OCI-LY7 (cell line): ENCODE data around the gene SYT2. TPM values are rescaled to one million over a fixed set of nuclear protein-coding genes. Genes with fewer than 3 reads are reported as not detected.

Source experiments
- BruUV-seq: library from RNA; stranded (reverse); fragments of 400-500 nt; replicated peaks from 2 replicates; lab custom pipeline; 2021; lab: Mats Ljungman, UMichigan
- CTCF ChIA-PET: fragments of 300-600 bp; sonication (Branson Sonifier 250); formaldehyde crosslinking; loops from one replicate; lab custom pipeline; 2022; ENCODE audit warnings: antibody characterized with exemption; ENCODE audit not compliant: unreplicated experiment; lab: Charles Lee
- POLR2A ChIA-PET: fragments of 300-600 bp; sonication (Branson Sonifier 250); formaldehyde crosslinking; loops from one replicate; lab custom pipeline; 2022; ENCODE audit warnings: antibody characterized with exemption; lab: Charles Lee
- DNase-seq: peaks from one replicate; pipeline ENCODE4 v3.0.0-alpha.2; 2015; ENCODE audit warnings: low spot score
- H2AFZ ChIP-seq: fragments of 200-600 bp; sonication (generic), shearing (Covaris generic); 2 replicates; pipeline ENCODE4 v1.6.1; 2014; ENCODE audit warnings: mild to moderate bottlenecking, antibody characterized with exemption, low read length, moderate library complexity
- H3K27ac ChIP-seq: fragments of 200-600 bp; sonication (generic); 2 replicates; pipeline ENCODE4 v1.5.1; 2014; ENCODE audit warnings: mixed run types, low read depth, mild to moderate bottlenecking, moderate library complexity, low read length, inconsistent platforms; ENCODE audit not compliant: poor library complexity, severe bottlenecking
- H3K36me3 ChIP-seq: fragments of 200-600 bp; sonication (generic); 2 replicates; pipeline ENCODE4 v1.6.1; 2014; ENCODE audit warnings: mild to moderate bottlenecking, antibody characterized with exemption, low read length, moderate library complexity, mixed read lengths; ENCODE audit not compliant: insufficient read depth
- H3K4me1 ChIP-seq: fragments of 200-600 bp; sonication (generic); 2 replicates; pipeline ENCODE4 v1.5.1; 2014; ENCODE audit warnings: mild to moderate bottlenecking, low read length; ENCODE audit not compliant: insufficient read depth, poor library complexity, severe bottlenecking
- H3K4me2 ChIP-seq: fragments of 200-600 bp; sonication (generic); 2 replicates; pipeline ENCODE4 v1.6.1; 2014; ENCODE audit warnings: mild to moderate bottlenecking, low read length
- H3K4me3 ChIP-seq: fragments of 200-600 bp; sonication (generic); 2 replicates; pipeline ENCODE4 v1.5.1; 2014; ENCODE audit warnings: mild to moderate bottlenecking, low read depth, low read length; ENCODE audit not compliant: poor library complexity, severe bottlenecking
- H3K79me2 ChIP-seq: fragments of 200-600 bp; sonication (generic); 2 replicates; pipeline ENCODE4 v1.6.1; 2016; ENCODE audit warnings: low read depth, mild to moderate bottlenecking, low read length, moderate library complexity, mixed read lengths; ENCODE audit not compliant: insufficient read depth
- H3K9me2 ChIP-seq: fragments of 200-600 bp; sonication (generic); 2 replicates; pipeline ENCODE4 v1.6.1; 2016; ENCODE audit warnings: mild to moderate bottlenecking, low read length, mixed read lengths; ENCODE audit not compliant: insufficient read depth
- H3K9me3 ChIP-seq: fragments of 200-600 bp; sonication (generic); 2 replicates; pipeline ENCODE4 v1.6.1; 2014; ENCODE audit warnings: mild to moderate bottlenecking, mixed run types, low read length, mixed read lengths
- H4K20me1 ChIP-seq: fragments of 200-600 bp; sonication (generic); 2 replicates; pipeline ENCODE4 v1.6.1; 2014; ENCODE audit warnings: mild to moderate bottlenecking, antibody characterized with exemption, low read length, moderate library complexity, mixed read lengths; ENCODE audit not compliant: insufficient read depth
- CTCF ChIP-seq: fragments of 200-600 bp; sonication (generic); conservative IDR thresholded peaks from 2 replicates; pipeline ENCODE4 v1.5.1; 2014; ENCODE audit warnings: mild to moderate bottlenecking, antibody characterized with exemption, low read length, moderate library complexity, mixed read lengths
- EZH2phosphoT487 ChIP-seq: fragments of 200-600 bp; sonication (generic); IDR thresholded peaks from 2 replicates; pipeline ENCODE4 v1.6.1; 2018; ENCODE audit warnings: low read depth, borderline replicate concordance, mild to moderate bottlenecking, mixed run types, antibody characterized with exemption, low read length, moderate library complexity, mixed read lengths
- intact Hi-C: fragments of 100-400 bp; cut with micrococcal nuclease; formaldehyde crosslinking; loops from one replicate; pipeline ENCODE4 v1.10.0; 2022; ENCODE audit not compliant: unreplicated experiment
- total RNA-seq, 2 experiments: library from RNA; depleted of rRNA in 1 of 2; stranded (reverse); fragments of >200 nt in 1 of 2; shearing (Covaris generic) in 1 of 2; gene quantifications; 2 replicates each; pipeline ENCODE4 v1.2.3, GENCODE V29; 2014 to 2022

The SYT2 gene
- total RNA-seq, 2 experiments from 2014 or later = not detected

GRCh38 chr1:202681736-202682420, 28.4 kb downstream of the SYT2 start:
- no peaks in the 10 kb centered on the region for H3K36me3 ChIP-seq
- H3K4me2 ChIP-seq = no peak overlapping the region
- H3K4me1 ChIP-seq = no peaks in the 10 kb centered on the region
- no peaks in the 10 kb centered on the region for H4K20me1 ChIP-seq
- intact Hi-C loops = no loop called here
- H3K27ac ChIP-seq = no peak overlapping the region
- ChIA-PET CTCF (no interaction called here), POLR2A (interaction anchor here (0.7 kb wide), 1 partner anchor 332 kb away, joined by 3 read pairs; no protein-coding TSS in a partner anchor)
- no peaks in the 10 kb centered on the region for H3K79me2 ChIP-seq
- no peak overlapping the region for H3K4me3 ChIP-seq
- DNase-seq = no peak
- H2AFZ ChIP-seq = no peak overlapping the region
- BruUV-seq = no TSS peak
- H3K9me2 ChIP-seq = no peaks in the 10 kb centered on the region
- H3K9me3 ChIP-seq = no peaks in the 10 kb centered on the region
- no peak for TF ChIP-seq CTCF
- no peak for TF ChIP-seq EZH2phosphoT487

GRCh38 chr1:202680586-202681352, 29.5 kb downstream of the SYT2 start:
- no peaks in the 10 kb centered on the region for H4K20me1 ChIP-seq
- POLR2A ChIA-PET = no interaction called here
- intact Hi-C loops = no loop called here
- no peak for DNase-seq
- no TSS peak for BruUV-seq
- H3K79me2 ChIP-seq = no peaks in the 10 kb centered on the region
- no peaks in the 10 kb centered on the region for H3K9me3 ChIP-seq
- H3K36me3 ChIP-seq = no peaks in the 10 kb centered on the region
- H2AFZ ChIP-seq = no peak overlapping the region
- no peak overlapping the region for H3K4me3 ChIP-seq
- H3K4me2 ChIP-seq = no peak overlapping the region
- no peak overlapping the region for H3K27ac ChIP-seq
- TF ChIP-seq EZH2phosphoT487 (no peak), CTCF (no peak)
- H3K4me1 ChIP-seq = no peaks in the 10 kb centered on the region
- CTCF ChIA-PET = no interaction called here
- no peaks in the 10 kb centered on the region for H3K9me2 ChIP-seq
